ENCODE measurements around the gene CEP350.

CEP350 gene

GRCh38 chr1:179938752-179939151 is 15.9 kb upstream of the CEP350 start:
- CTCF ChIA-PET: interaction anchor here (1.0 to 3.0 kb wide), 6 partner anchors 9 to 124 kb away, joined by 3 to 8 read pairs (median 4); no protein-coding TSS in a partner anchor

GRCh38 chr1:179939941-179940340 is 14.7 kb upstream of the CEP350 start:
- POLR2A ChIA-PET: no interaction called here
- TF ChIP-seq CTCF (IDR thresholded peaks at IDR 0.05; ENCODE audit: control extremely low read depth, extremely low read depth, low read depth, missing control alignments): no peak
- no peak for DNase-seq (ENCODE audit: extremely low spot score)
- CTCF ChIA-PET: interaction anchor here (0.7 to 1.3 kb wide), 3 partner anchors 9 to 14 kb away, joined by 3 to 4 read pairs (median 3); no protein-coding TSS in a partner anchor

More at GRCh38 chr1:179938752-179939151, 15.9 kb upstream of the CEP350 start:
- no peak for TF ChIP-seq CTCF (IDR thresholded peaks at IDR 0.05; ENCODE audit: control extremely low read depth, extremely low read depth, low read depth, missing control alignments)
- POLR2A ChIA-PET: no interaction called here
- DNase-seq (ENCODE audit: extremely low spot score): no peak

GRCh38 chr1:179941454-179941853 is 13.2 kb upstream of the CEP350 start:
- CTCF ChIA-PET: interaction anchor here (0.8 to 1.6 kb wide), 3 partner anchors 10 to 13 kb away, joined by 3 to 4 read pairs (median 3); partner anchors contain the start of gene CEP350
- TF ChIP-seq CTCF (IDR thresholded peaks at IDR 0.05; ENCODE audit: control extremely low read depth, extremely low read depth, low read depth, missing control alignments): no peak
- POLR2A ChIA-PET: no interaction called here
- no peak for DNase-seq (ENCODE audit: extremely low spot score)

GRCh38 chr1:179950651-179951050 is 4.0 kb upstream of the CEP350 start:
- ChIA-PET CTCF (interaction anchor here (1.4 to 2.1 kb wide), 5 partner anchors 13 to 46 kb away, joined by 3 to 7 read pairs (median 4); no protein-coding TSS in a partner anchor), POLR2A (no interaction called here)
- TF ChIP-seq CTCF (IDR thresholded peaks at IDR 0.05; ENCODE audit: control extremely low read depth, extremely low read depth, low read depth, missing control alignments): no peak

GRCh38 chr1:179951383-179952144 is 3.0 kb upstream of the CEP350 start:
- no peak for DNase-seq (ENCODE audit: extremely low spot score)
- ChIA-PET POLR2A (interaction anchor here (0.5 kb wide), 1 partner anchor 37 kb away, joined by 5 read pairs; no protein-coding TSS in a partner anchor), CTCF (interaction anchor here (1.0 to 2.9 kb wide), 8 partner anchors 10 to 137 kb away, joined by 3 to 12 read pairs (median 5); no protein-coding TSS in a partner anchor)
- no peak for TF ChIP-seq CTCF (IDR thresholded peaks at IDR 0.05; ENCODE audit: control extremely low read depth, extremely low read depth, low read depth, missing control alignments)

More at GRCh38 chr1:179950651-179951050, 4.0 kb upstream of the CEP350 start:
- no peak for DNase-seq (ENCODE audit: extremely low spot score)

- ChIA-PET CTCF (interaction anchor here (1.0 to 2.9 kb wide), 6 partner anchors 11 to 137 kb away, joined by 3 to 12 read pairs (median 6); no protein-coding TSS in a partner anchor), POLR2A (no interaction called here)
- DNase-seq (ENCODE audit: extremely low spot score): no peak
Measured at GRCh38 chr1:179952186-179952585, 2.4 kb upstream of the CEP350 start.

More at GRCh38 chr1:179952186-179952585, 2.4 kb upstream of the CEP350 start:
- no peak for TF ChIP-seq CTCF (IDR thresholded peaks at IDR 0.05; ENCODE audit: control extremely low read depth, extremely low read depth, low read depth, missing control alignments)

Data from GM10248 (cell line).